Activated gamma-delta T cell treated with anti-CD3 and anti-CD28 coated beads, Interleukin-2, amount 50 U/mL, for 16 hours (primary cell): ENCODE results near the gene EREG.
"Not testable (repeated sequence)": the region's sequence is repeated elsewhere in the genome, so short reads cannot be mapped to it uniquely, and the experiment has no call there.

ENCODE experiments used
- DNase-seq: peaks from one replicate; pipeline ENCODE4 v3.0.0-alpha.2; 2020; ENCODE audit warnings: low read depth

The EREG gene

GRCh38 chr4:74390677-74391076, 25.7 kb downstream of the EREG start:
- no peak for DNase-seq

GRCh38 chr4:74391346-74391745, 26.4 kb downstream of the EREG start:
- no peak for DNase-seq

DNA sequence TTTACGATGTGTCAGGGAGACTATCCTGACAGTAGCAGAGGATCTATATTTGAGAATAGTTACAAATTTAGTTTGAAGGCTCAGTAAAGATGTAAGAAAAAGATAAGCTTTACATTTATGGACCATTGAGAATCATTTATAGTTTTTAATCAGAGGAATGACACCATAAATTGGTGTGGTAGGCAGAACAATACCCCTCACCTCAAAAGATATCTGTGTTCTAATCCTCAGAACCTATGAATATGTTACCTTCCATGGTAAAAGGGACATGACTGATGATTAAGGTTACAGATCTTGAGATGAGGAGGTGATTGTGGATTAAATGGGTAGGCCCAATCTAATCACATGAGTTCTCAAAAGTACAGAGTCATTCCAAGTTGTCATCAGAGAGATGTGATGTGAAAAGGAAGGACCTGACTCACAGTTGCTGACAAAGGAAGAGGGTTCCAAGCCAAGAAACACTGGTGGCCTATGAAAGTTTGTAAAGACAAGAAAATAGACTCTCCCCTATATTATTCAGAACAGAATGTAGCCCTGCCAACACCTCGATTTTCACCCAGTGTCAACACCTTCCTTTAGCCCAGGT, 27.0 kb downstream of the EREG start:
- no peak for DNase-seq

DNA sequence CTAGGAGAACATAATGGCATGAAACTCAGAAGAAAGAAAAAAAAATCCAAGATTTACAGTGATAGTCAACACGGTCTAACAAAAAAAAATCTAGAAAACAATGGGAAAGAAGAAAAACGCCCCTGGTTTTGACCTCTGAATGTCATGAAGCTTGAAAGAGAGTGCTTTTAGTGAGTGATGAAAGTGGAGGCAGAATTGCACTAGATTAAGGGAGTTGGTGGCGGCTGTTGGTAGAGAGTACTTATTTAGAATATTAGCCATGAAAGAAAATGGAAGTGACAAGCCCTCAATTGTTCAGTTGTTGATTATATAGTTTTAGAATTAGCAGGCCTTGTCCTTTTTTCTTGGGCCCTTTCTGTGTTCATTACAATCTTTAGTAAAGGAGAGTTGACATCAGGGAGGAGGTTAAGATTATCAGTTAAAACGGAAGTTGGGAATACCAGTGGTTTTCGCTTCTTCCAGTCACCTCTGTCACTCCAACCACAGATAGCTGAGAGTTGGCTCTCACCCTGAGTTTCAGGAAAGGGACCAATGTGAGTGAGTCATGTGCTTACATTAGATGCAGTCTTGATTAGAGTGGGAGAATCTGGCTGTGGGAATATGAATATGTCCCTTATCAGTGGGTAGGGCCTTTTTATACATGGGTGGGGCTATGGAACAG, 29.7 kb downstream of the EREG start:
- DNase-seq, result no peak

- no peak for DNase-seq
Measured at GRCh38 chr4:74395633-74396032, 30.7 kb downstream of the EREG start.

GRCh38 chr4:74397748-74398426, 32.9 kb downstream of the EREG start:
- DNase-seq, result no peak

GRCh38 chr4:74398894-74399589, 34.1 kb downstream of the EREG start:
- not testable (repeated sequence) for DNase-seq

DNA sequence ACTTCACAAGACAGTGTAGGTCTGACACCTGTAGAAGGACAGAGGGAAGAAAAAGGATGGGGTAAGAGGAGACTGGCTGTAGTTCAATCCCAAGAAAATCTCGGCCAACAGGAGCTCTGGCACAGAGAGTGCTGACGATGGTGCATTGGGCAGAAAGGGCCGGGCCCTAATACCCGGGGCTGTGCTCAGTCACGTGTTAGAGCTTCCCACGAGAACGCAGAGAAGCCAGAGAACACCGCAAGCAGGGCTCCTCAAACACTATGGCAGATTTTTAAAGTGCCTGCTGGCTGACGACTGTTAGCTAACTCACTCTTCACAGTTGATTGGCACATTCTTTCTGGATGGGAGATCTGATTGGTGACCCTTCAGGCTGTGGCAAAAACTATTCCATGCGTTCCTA, 35.5 kb downstream of the EREG start:
- no peak for DNase-seq

DNA sequence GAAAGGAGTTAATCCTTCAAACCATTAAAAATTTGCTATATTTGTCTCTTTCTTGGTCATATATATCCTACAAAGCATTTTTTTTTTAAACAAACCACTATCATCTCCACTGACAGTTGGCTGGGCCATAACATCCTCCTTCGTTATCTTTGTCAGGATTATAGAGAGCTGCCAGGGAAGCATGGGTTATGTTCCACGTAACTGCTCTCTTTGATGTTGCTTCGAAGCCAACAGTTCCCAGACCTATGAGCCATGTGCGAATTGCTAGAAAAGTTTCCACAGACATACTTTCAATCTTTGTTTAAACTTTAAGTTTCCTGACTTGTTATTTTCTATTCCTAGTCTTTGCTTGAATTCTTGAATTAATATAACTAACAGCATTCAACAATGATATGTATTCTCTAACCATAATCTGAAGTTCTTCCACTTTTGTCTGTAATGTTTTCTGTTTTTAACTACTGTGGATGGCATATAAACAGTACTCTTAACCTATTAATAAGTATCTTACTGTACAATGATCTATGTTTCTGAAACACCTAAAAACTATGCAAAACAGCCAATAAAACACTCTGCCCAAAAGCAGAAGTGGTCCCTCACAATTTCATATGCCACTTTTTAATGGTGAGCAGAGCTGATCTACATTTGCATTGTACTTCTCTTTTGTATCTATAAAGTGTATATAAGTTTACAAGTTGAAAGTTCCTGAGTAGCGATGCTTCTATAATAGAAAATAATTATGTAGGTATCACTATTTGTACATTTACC, 37.9 kb downstream of the EREG start:
- no peak for DNase-seq

DNA sequence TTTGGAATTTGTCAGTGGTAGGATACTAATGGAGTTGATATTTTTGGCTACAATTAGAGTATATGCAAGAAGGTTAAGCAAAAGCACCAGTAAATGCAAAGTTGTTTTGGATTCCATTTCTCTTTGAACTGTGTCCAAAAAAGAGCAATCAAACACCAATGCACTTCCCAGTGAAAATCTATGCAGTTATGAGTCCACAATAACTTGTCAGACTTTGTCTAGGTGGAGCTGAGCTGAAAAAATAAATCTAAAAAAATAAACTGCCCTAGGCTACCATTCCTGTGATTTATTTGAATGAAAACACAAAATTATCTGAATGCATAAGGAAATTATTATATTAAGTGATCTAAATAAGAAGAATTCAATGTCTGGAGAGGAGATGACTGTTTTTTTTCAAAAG, 42.9 kb downstream of the EREG start:
- DNase-seq, result no peak

- no peak for DNase-seq
Measured at GRCh38 chr4:74408639-74409038, 43.7 kb downstream of the EREG start.

- DNase-seq, result no peak
Measured at GRCh38 chr4:74410272-74410671, 45.3 kb downstream of the EREG start.

DNA sequence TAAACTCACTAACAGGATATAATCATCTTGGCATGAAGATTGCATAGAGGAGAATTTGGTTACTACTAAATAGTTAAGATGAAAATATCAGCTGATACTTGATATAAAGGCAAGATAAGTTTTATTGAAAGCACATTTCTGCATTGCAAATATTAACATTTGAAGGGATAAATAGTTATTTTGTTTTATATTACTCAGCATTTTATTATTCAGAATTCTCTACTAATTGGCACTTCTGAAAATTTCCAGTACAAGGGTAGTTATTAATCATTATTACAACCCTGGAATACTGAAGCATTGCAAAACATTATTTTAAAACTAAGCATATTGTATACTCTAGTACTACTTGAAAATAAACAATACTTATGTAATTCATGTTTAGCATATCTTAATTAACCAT, 47.3 kb downstream of the EREG start:
- DNase-seq, result no peak

- DNase-seq, result no peak
Measured at GRCh38 chr4:74413265-74413664, 48.3 kb downstream of the EREG start.

DNA sequence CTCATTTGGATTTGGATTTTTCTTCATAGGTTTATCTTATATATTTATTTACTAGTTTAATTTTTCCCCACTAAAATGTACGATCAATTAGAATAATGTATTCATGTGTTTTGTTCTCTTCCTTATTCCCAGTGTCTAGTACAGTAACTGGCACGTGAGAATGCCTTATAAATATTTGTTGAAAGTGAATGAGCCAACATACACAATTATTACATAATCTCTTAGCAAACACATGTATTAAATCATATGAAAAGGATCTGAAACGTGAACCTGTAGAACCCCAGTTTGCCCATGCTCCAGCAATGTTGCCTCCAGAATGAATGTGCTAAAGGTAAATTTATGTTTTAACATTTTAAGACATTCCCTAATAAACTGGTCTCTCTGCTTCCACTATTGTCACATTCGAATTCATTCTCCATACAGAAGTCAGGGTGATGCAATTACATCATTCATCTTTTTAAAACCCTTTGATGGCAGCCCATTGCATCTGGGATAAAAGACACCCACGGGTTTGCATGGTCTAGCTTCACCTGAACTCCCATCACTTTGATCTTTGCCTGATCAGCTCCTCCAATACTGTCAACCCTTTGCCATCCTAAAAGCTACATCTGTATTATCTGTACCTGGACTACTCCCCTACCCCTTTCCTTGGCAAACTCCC, 49.3 kb downstream of the EREG start:
- DNase-seq, result no peak

GRCh38 chr4:74415602-74416300, 50.8 kb downstream of the EREG start:
- no peak for DNase-seq

DNA sequence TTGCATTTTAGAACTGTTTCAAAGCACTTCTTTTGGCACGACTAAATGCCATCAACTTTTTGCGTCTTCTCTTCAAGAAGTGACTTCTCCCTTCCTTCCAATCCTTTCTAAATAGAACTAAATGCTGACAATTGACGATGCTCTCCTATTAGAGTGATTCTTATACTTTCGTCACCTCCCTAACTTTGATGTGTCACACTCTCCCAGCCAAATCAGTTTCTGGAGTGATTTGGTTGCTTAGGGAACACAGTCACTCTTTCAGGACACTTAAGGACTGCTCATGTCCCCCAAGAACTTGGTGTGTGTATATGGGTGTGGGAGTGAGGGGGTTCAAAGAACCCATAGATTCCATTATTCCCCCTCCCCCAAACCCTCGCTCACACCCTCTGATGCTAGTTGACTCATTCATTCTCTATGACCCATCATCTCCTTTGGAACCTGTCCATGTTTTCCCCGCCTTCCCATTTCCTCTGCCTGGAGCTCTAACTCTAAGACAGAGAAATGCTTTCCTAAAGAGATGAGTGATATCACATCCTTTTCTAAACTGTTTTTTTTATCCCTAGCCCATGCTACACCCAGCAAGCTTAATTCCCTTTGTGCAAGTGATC, 53.2 kb downstream of the EREG start:
- DNase-seq, result no peak

DNA sequence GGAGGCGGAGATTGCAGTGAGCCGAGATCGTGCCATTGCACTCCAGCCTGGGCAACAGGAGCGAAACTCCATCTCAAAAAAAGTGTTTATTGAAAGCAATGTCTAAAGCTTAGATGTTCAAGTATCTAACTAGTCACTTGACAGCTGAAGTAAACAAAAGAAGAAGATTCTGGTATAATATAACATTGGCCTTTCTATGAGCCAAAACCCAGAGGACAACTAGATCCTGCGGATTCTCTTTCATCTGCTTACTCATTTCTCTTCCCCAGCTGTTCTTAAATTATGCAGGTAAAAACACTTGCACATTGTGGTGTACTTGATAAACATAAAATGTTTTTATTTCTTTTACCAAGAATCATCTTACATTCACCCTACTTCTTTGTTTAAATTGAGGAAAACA, 55.9 kb downstream of the EREG start:
- no peak for DNase-seq

GRCh38 chr4:74423104-74423503, 58.2 kb downstream of the EREG start:
- DNase-seq, result no peak

DNA sequence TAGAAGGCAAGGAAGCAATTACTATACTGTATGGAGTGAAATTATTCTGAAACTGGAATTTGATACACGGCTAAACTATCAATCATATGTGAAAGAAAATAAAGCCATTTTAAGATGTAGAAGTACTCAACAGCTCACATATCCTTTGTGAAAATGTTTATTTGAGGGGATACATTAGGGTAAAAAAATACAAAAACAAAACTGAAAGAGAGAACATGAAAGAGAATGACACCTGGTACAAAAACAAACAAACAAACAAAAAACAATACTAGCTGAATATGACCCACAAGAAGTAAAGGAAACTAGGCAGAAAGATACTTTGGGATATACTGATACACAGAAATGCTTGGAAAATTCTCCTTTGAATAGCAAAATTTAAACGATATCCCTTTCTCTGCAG, 59.2 kb downstream of the EREG start:
- DNase-seq, result no peak

GRCh38 chr4:74426101-74426500, 61.2 kb downstream of the EREG start:
- no peak for DNase-seq
